ENCODE data around the gene ZNF641. TPM values are rescaled to one million over a fixed set of nuclear protein-coding genes. Genes with fewer than 3 reads are reported as not detected.
A peak's percentile ranks its signal among the peaks of the same experiment; 100 is the strongest.

Gene ZNF641
- polyA plus RNA-seq, 4 donors, result 4.0 to 17.8 (median 4.6) TPM

- Histone ChIP-seq H3K36me3 (ENCODE audit: control insufficient read depth in 3 of 3, insufficient read depth in 2 of 3, low read depth in 1 of 3, low read length in 3 of 3) (no peaks in the 10 kb centered on the region), H3K27me3 (ENCODE audit: control insufficient read depth in 3 of 3, insufficient read depth in 3 of 3, low read length in 3 of 3) (no peaks in the 10 kb centered on the region), H3K27ac (ENCODE audit: low read depth in 1 of 3, low read length in 2 of 3) (no peak overlapping the region), H3K9me3 (ENCODE audit: control insufficient read depth in 2 of 2, insufficient read depth in 1 of 2, low read depth in 1 of 2, low read length in 1 of 2) (no peaks in the 10 kb centered on the region), H3K4me1 (ENCODE audit: control insufficient read depth in 3 of 3, insufficient read depth in 2 of 3, low read depth in 1 of 3, low read length in 2 of 3) (no peaks in the 10 kb centered on the region), H3K4me3 (ENCODE audit: low read depth in 1 of 3, low read length in 3 of 3) (no peak overlapping the region)
- 87 to 91% (median 91%) methylated on average over 55 of the region's 55 CpGs for WGBS, 3 donors
- no peak for FAIRE-seq
- DNase-seq, result no peak
Measured at GRCh38 chr12:48329199-48329939, 21.4 kb downstream of the ZNF641 start.

DNA sequence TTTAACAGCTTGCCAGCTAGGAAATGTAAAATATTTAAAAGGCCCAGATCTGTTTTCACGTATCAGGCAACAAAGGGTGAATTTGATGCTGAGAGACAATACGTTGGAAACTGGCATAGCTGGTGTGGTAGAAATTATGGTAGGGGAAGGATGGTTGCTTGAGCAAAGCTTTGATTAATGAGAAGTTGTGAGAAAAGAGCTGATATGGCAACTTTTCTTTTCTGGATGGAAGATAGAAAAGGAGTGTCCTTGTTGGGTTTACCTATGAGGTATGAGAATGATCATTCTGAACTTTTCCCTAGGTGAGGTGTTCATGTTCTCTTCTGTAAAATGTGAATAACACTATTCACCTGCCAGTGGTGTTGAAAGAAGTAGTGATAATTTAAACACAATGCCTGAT is 34.2 kb downstream of the ZNF641 start:
- FAIRE-seq, result no peak
- no peaks in the 10 kb centered on the region for H3K36me3 ChIP-seq (ENCODE audit: control insufficient read depth in 3 of 3, insufficient read depth in 2 of 3, low read depth in 1 of 3, low read length in 3 of 3)
- WGBS, 3 donors, result 72 to 85% (median 82%) methylated on average over 2 of the region's 2 CpGs
- H3K9me3 ChIP-seq (ENCODE audit: control insufficient read depth in 2 of 2, insufficient read depth in 1 of 2, low read depth in 1 of 2, low read length in 1 of 2), result no peaks in the 10 kb centered on the region
- no peaks in the 10 kb centered on the region for H3K27me3 ChIP-seq (ENCODE audit: control insufficient read depth in 3 of 3, insufficient read depth in 3 of 3, low read length in 3 of 3)
- DNase-seq, result no peak
- H3K4me1 ChIP-seq (ENCODE audit: control insufficient read depth in 3 of 3, insufficient read depth in 2 of 3, low read depth in 1 of 3, low read length in 2 of 3), result no peaks in the 10 kb centered on the region
- H3K27ac ChIP-seq (ENCODE audit: low read depth in 1 of 3, low read length in 2 of 3), result no peak overlapping the region
- no peak overlapping the region for H3K4me3 ChIP-seq (ENCODE audit: low read depth in 1 of 3, low read length in 3 of 3)

- no peaks in the 10 kb centered on the region for H3K9me3 ChIP-seq (ENCODE audit: control insufficient read depth in 2 of 2, insufficient read depth in 1 of 2, low read depth in 1 of 2, low read length in 1 of 2)
- H3K4me3 ChIP-seq (ENCODE audit: low read depth in 1 of 3, low read length in 3 of 3), result no peak overlapping the region
- FAIRE-seq (no peak), DNase-seq (no peak)
- no peaks in the 10 kb centered on the region for H3K4me1 ChIP-seq (ENCODE audit: control insufficient read depth in 3 of 3, insufficient read depth in 2 of 3, low read depth in 1 of 3, low read length in 2 of 3)
- WGBS, 3 donors, result 43 to 47% (median 43%) methylated on average over 3 of the region's 3 CpGs
- H3K27ac ChIP-seq (ENCODE audit: low read depth in 1 of 3, low read length in 2 of 3), result no peak overlapping the region
- H3K27me3 ChIP-seq (ENCODE audit: control insufficient read depth in 3 of 3, insufficient read depth in 3 of 3, low read length in 3 of 3), result no peaks in the 10 kb centered on the region
- H3K36me3 ChIP-seq (ENCODE audit: control insufficient read depth in 3 of 3, insufficient read depth in 2 of 3, low read depth in 1 of 3, low read length in 3 of 3), result no peaks in the 10 kb centered on the region
Measured at GRCh38 chr12:48311313-48311712, 39.4 kb downstream of the ZNF641 start.

- no peaks in the 10 kb centered on the region for H3K36me3 ChIP-seq (ENCODE audit: control insufficient read depth in 3 of 3, insufficient read depth in 2 of 3, low read depth in 1 of 3, low read length in 3 of 3)
- no peak for FAIRE-seq
- no peak overlapping the region for H3K4me3 ChIP-seq (ENCODE audit: low read depth in 1 of 3, low read length in 3 of 3)
- no peaks in the 10 kb centered on the region for H3K9me3 ChIP-seq (ENCODE audit: control insufficient read depth in 2 of 2, insufficient read depth in 1 of 2, low read depth in 1 of 2, low read length in 1 of 2)
- H3K27me3 ChIP-seq (ENCODE audit: control insufficient read depth in 3 of 3, insufficient read depth in 3 of 3, low read length in 3 of 3), result no peaks in the 10 kb centered on the region
- no peak for DNase-seq
- H3K4me1 ChIP-seq (ENCODE audit: control insufficient read depth in 3 of 3, insufficient read depth in 2 of 3, low read depth in 1 of 3, low read length in 2 of 3), result no peaks in the 10 kb centered on the region
- no peak overlapping the region for H3K27ac ChIP-seq (ENCODE audit: low read depth in 1 of 3, low read length in 2 of 3)
- 92 to 95% (median 94%) methylated on average over 13 of the region's 13 CpGs for WGBS, 3 donors
Measured at GRCh38 chr12:48307269-48307668, 43.5 kb downstream of the ZNF641 start.

DNA sequence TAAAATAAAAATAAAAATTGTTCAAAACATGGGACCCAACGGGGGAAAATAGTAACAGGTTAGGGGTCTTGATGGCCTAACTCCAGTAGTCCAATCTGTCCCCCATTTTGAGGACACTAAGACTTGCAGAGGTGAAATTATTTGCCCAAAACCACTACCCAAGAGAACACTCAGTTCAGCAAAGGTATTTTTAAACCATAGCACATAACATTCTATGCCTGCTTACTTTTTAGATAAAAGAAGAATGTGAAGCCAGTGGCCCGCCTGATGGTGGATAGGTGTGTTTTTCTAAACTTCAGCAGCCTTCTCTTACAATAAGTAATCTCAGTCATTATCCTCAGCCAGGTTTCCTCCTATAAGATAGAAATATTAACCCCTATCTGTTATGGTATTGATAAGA is 45.5 kb downstream of the ZNF641 start:
- H3K9me3 ChIP-seq (ENCODE audit: control insufficient read depth in 2 of 2, insufficient read depth in 1 of 2, low read depth in 1 of 2, low read length in 1 of 2), result no peaks in the 10 kb centered on the region
- H3K4me3 ChIP-seq (ENCODE audit: low read depth in 1 of 3, low read length in 3 of 3), result no peak overlapping the region
- DNase-seq (no peak), FAIRE-seq (no peak)
- WGBS, 3 donors, result 79 to 85% (median 84%) methylated on average over 2 of the region's 2 CpGs
- no peaks in the 10 kb centered on the region for H3K36me3 ChIP-seq (ENCODE audit: control insufficient read depth in 3 of 3, insufficient read depth in 2 of 3, low read depth in 1 of 3, low read length in 3 of 3)
- no peak overlapping the region for H3K27ac ChIP-seq (ENCODE audit: low read depth in 1 of 3, low read length in 2 of 3)
- H3K4me1 ChIP-seq (ENCODE audit: control insufficient read depth in 3 of 3, insufficient read depth in 2 of 3, low read depth in 1 of 3, low read length in 2 of 3), result no peaks in the 10 kb centered on the region
- H3K27me3 ChIP-seq (ENCODE audit: control insufficient read depth in 3 of 3, insufficient read depth in 3 of 3, low read length in 3 of 3), result no peaks in the 10 kb centered on the region

GRCh38 chr12:48302161-48302911 is 48.4 kb downstream of the ZNF641 start:
- WGBS, 3 donors, result 76 to 86% (median 79%) methylated on average over 2 of the region's 2 CpGs
- DNase-seq, result no peak
- H3K36me3 ChIP-seq (ENCODE audit: control insufficient read depth in 3 of 3, insufficient read depth in 2 of 3, low read depth in 1 of 3, low read length in 3 of 3), result no peaks in the 10 kb centered on the region
- no peaks in the 10 kb centered on the region for H3K4me1 ChIP-seq (ENCODE audit: control insufficient read depth in 3 of 3, insufficient read depth in 2 of 3, low read depth in 1 of 3, low read length in 2 of 3)
- no peaks in the 10 kb centered on the region for H3K27me3 ChIP-seq (ENCODE audit: control insufficient read depth in 3 of 3, insufficient read depth in 3 of 3, low read length in 3 of 3)
- no peaks in the 10 kb centered on the region for H3K9me3 ChIP-seq (ENCODE audit: control insufficient read depth in 2 of 2, insufficient read depth in 1 of 2, low read depth in 1 of 2, low read length in 1 of 2)
- H3K4me3 ChIP-seq (ENCODE audit: low read depth in 1 of 3, low read length in 3 of 3), result no peak overlapping the region
- H3K27ac ChIP-seq (ENCODE audit: low read depth in 1 of 3, low read length in 2 of 3), result no peak overlapping the region
- no peak for FAIRE-seq

DNA sequence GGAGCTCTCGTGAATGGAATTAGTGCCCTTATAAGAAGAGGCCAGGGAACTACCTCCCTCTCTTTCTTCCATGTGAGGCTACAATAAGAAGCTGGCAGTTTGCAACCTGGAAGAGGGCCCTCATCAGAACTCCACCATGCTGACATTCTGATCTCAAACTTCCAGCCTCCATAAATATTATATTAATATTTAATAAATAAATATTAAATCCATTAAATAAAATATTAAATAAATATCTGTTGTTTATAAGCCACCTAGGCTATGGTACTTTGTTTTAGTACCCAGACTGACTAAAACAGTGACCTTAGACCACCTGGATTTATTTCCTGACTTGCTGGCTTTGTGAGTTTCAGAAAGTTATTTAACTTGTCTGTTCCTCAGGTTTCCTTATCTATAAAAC is 49.9 kb downstream of the ZNF641 start:
- no peak overlapping the region for H3K4me3 ChIP-seq (ENCODE audit: low read depth in 1 of 3, low read length in 3 of 3)
- H3K36me3 ChIP-seq (ENCODE audit: control insufficient read depth in 3 of 3, insufficient read depth in 2 of 3, low read depth in 1 of 3, low read length in 3 of 3), result no peaks in the 10 kb centered on the region
- WGBS, 3 donors, result 67 to 83% (median 78%) methylated on average over 1 of the region's 1 CpG
- DNase-seq (no peak), FAIRE-seq (no peak)
- no peaks in the 10 kb centered on the region for H3K4me1 ChIP-seq (ENCODE audit: control insufficient read depth in 3 of 3, insufficient read depth in 2 of 3, low read depth in 1 of 3, low read length in 2 of 3)
- no peaks in the 10 kb centered on the region for H3K27me3 ChIP-seq (ENCODE audit: control insufficient read depth in 3 of 3, insufficient read depth in 3 of 3, low read length in 3 of 3)
- H3K9me3 ChIP-seq (ENCODE audit: control insufficient read depth in 2 of 2, insufficient read depth in 1 of 2, low read depth in 1 of 2, low read length in 1 of 2), result no peaks in the 10 kb centered on the region
- H3K27ac ChIP-seq (ENCODE audit: low read depth in 1 of 3, low read length in 2 of 3), result no peak overlapping the region

DNA sequence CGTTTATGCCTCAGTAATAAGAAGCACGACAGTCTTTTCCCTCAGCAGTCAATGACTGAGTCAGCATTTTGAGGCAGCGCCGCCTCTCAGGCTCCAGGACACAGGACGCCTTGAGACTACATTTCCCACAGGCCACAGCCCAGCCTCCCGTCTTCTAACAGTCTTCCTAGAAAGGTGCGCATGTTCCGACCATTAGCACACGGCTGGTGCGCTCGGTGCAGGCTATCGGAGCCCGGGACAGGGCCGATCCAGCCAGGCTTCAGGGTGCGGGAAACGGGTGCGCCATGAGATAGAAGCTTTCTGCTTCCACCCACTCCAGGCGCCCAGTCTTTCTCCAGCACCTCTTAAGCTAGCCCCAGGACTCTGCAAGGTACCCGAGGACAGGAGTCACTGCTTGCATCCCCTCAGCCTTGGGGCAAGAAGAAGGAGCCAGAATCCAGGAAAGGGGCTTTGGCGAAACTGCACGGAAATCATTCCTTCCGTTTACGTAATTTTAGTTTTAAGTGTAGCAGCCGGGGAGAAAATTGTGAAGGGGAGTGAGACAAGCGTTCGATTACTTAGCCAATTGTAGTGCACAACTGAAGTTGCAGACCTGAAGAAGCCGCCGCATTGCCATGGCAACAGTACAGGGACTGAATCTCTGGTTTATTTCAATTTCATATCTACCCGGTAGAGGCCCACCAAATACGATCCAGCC is 54.0 kb downstream of the ZNF641 start:
- peak overlapping the region; percentile 22 to 57 (median 51) for H3K4me3 ChIP-seq (ENCODE audit: low read depth in 1 of 3, low read length in 3 of 3)
- DNase-seq (peak; percentile 89 to 91), FAIRE-seq (no peak)
- no peaks in the 10 kb centered on the region for H3K27me3 ChIP-seq (ENCODE audit: control insufficient read depth in 3 of 3, insufficient read depth in 3 of 3, low read length in 3 of 3)
- H3K4me1 ChIP-seq (ENCODE audit: control insufficient read depth in 3 of 3, insufficient read depth in 2 of 3, low read depth in 1 of 3, low read length in 2 of 3), result no peaks in the 10 kb centered on the region
- no peaks in the 10 kb centered on the region for H3K36me3 ChIP-seq (ENCODE audit: control insufficient read depth in 3 of 3, insufficient read depth in 2 of 3, low read depth in 1 of 3, low read length in 3 of 3)
- 8 to 13% (median 10%) methylated on average over 30 of the region's 30 CpGs for WGBS, 3 donors
- H3K9me3 ChIP-seq (ENCODE audit: control insufficient read depth in 2 of 2, insufficient read depth in 1 of 2, low read depth in 1 of 2, low read length in 1 of 2), result no peaks in the 10 kb centered on the region
- peak overlapping the region in 2 of 3 donors; percentile 22 to 23 for H3K27ac ChIP-seq (ENCODE audit: low read depth in 1 of 3, low read length in 2 of 3)
